Measurements from ENCODE around the gene CAMKK2. TPM values are rescaled to one million over a fixed set of nuclear protein-coding genes. Genes with fewer than 3 reads are reported as not detected.
A peak's percentile ranks its signal among the peaks of the same experiment; 100 is the strongest.

The CAMKK2 gene
- total and polyA plus RNA-seq, 2 of the 13 experiments (the other 11 are each of a cell fraction or from before 2014, with no cell fraction given), result 18.8 to 20.0 TPM

GRCh38 chr12:121297435-121297991, 1.0 kb upstream of the CAMKK2 start (continued):
- 0 out of 2 replicates have a peak, but pooled peaks have one; percentile 15 for TF ChIP-seq DMAP1 (CRISPR knock-in tag; IDR thresholded peaks at IDR 0.05)
- TF ChIP-seq ZNF501 (CRISPR knock-in tag; IDR thresholded peaks at IDR 0.05), result peak; percentile 85; the same call in 1 of the 2 replicates
- TF ChIP-seq SIN3A (IDR thresholded peaks at IDR 0.05; ENCODE audit: borderline replicate concordance, low read depth, low read length), result 0 out of 2 replicates have a peak, but pooled peaks have one; percentile 19

GRCh38 chr12:121295746-121296617, 527 bp downstream of the CAMKK2 start:
- in situ Hi-C loops (cut with HindIII; ENCODE audit: extremely low pct_ligation_motif_present, low pct_unique_long_range_greater_than_20kb), result no loop called here
- no peak for TF ChIP-seq ZNF326 (CRISPR knock-in tag; IDR thresholded peaks at IDR 0.05; ENCODE audit: borderline replicate concordance)
- TF ChIP-seq MZF1 (CRISPR knock-in tag; IDR thresholded peaks at IDR 0.05; ENCODE audit: borderline replicate concordance), result 0 out of 2 replicates have a peak, but pooled peaks have one; percentile 31
- peak; percentile 50; the same call in 1 of the 2 replicates for TF ChIP-seq ZNF619 (CRISPR knock-in tag; IDR thresholded peaks at IDR 0.05)
- TF ChIP-seq, protein P1, sequence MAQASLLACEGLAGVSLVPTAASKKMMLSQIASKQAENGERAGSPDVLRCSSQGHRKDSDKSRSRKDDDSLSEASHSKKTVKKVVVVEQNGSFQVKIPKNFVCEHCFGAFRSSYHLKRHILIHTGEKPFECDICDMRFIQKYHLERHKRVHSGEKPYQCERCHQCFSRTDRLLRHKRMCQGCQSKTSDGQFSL (CRISPR knock-in tag; IDR thresholded peaks at IDR 0.05), result peak; percentile 86
- 0 out of 2 replicates have a peak, but pooled peaks have one; percentile 17 for TF ChIP-seq SPEN (CRISPR knock-in tag; IDR thresholded peaks at IDR 0.05; ENCODE audit: low read depth)
- peak; percentile 44; the same call in 1 of the 2 replicates for TF ChIP-seq POGK (CRISPR knock-in tag; conservative IDR thresholded peaks at IDR 0.05)
- no peak for TF ChIP-seq ZMYM4 (CRISPR knock-in tag; IDR thresholded peaks at IDR 0.05)
- peak; percentile 62; the same call in 1 of the 3 replicates for TF ChIP-seq MXI1 (IDR thresholded peaks at IDR 0.05; ENCODE audit: borderline replicate concordance, low read depth, low read length)
- TF ChIP-seq, protein P2, sequence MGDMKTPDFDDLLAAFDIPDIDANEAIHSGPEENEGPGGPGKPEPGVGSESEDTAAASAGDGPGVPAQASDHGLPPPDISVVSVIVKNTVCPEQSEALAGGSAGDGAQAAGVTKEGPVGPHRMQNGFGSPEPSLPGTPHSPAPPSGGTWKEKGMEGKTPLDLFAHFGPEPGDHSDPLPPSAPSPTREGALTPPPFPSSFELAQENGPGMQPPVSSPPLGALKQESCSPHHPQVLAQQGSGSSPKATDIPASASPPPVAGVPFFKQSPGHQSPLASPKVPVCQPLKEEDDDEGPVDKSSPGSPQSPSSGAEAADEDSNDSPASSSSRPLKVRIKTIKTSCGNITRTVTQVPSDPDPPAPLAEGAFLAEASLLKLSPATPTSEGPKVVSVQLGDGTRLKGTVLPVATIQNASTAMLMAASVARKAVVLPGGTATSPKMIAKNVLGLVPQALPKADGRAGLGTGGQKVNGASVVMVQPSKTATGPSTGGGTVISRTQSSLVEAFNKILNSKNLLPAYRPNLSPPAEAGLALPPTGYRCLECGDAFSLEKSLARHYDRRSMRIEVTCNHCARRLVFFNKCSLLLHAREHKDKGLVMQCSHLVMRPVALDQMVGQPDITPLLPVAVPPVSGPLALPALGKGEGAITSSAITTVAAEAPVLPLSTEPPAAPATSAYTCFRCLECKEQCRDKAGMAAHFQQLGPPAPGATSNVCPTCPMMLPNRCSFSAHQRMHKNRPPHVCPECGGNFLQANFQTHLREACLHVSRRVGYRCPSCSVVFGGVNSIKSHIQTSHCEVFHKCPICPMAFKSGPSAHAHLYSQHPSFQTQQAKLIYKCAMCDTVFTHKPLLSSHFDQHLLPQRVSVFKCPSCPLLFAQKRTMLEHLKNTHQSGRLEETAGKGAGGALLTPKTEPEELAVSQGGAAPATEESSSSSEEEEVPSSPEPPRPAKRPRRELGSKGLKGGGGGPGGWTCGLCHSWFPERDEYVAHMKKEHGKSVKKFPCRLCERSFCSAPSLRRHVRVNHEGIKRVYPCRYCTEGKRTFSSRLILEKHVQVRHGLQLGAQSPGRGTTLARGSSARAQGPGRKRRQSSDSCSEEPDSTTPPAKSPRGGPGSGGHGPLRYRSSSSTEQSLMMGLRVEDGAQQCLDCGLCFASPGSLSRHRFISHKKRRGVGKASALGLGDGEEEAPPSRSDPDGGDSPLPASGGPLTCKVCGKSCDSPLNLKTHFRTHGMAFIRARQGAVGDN (CRISPR knock-in tag; IDR thresholded peaks at IDR 0.05), result peak; percentile 63; the same call in 1 of the 2 replicates
- no peak for TF ChIP-seq MBD4 (IDR thresholded peaks at IDR 0.05; ENCODE audit: borderline replicate concordance, low read length)
- 0 out of 2 replicates have a peak, but pooled peaks have one; percentile 4 for TF ChIP-seq ZNF547 (CRISPR knock-in tag; IDR thresholded peaks at IDR 0.05)

More at GRCh38 chr12:121295746-121296617, 527 bp downstream of the CAMKK2 start:
- no peak overlapping the region for H2AFZ ChIP-seq (ENCODE audit: low read length)
- peak overlapping the region; percentile 88 for H3K27ac ChIP-seq (ENCODE audit: extremely low read length, insufficient read depth, low read length)
- H3K36me3 ChIP-seq (replicated peaks in 1 of 2; ENCODE audit: control insufficient read depth in 1 of 2, insufficient read depth in 2 of 2, low read length in 2 of 2), result peaks cover 0 to 13% of the 10 kb centered on the region in 2 experiments; a peak in 1 of 5 replicates
- H3K79me2 ChIP-seq (ENCODE audit: insufficient read depth, low read length), result peaks cover 21% of the 10 kb centered on the region
- FAIRE-seq (no peak), DNase-seq (ENCODE audit: low spot score) (peak; percentile 27), ATAC-seq (peak; percentile 58)
- CTCF ChIA-PET (ENCODE audit: low intra/inter-chr PET ratio, low total read pairs), result no interaction called here
- H3K9me3 ChIP-seq (ENCODE audit: low read length), result no peaks in the 10 kb centered on the region
- peaks cover 6% of the 10 kb centered on the region; the same call in 1 of the 2 replicates for H4K20me1 ChIP-seq (ENCODE audit: insufficient read depth, low read length)
- peak overlapping the region; percentile 92 for H3K4me2 ChIP-seq (ENCODE audit: low read depth, low read length)
- intact Hi-C loops (cut with micrococcal nuclease; ENCODE audit: unreplicated experiment), result no loop called here
- WGBS (ENCODE audit: low lambda C conversion rate), result no CpG with 5 or more reads among the region's 55 CpGs
- POLR2A ChIA-PET, result interaction anchor here (0.7 to 1.2 kb wide), 4 partner anchors 11 to 390 kb away, joined by 3 to 6 read pairs (median 4); partner anchors contain the start of gene ANAPC5
- no peaks in the 10 kb centered on the region for H3K27me3 ChIP-seq (ENCODE audit: control insufficient read depth in 1 of 2, insufficient read depth in 2 of 2, low read length in 2 of 2)
- H3K9ac ChIP-seq (ENCODE audit: insufficient read depth, low read depth, low read length), result peak overlapping the region; percentile 90
- BruUV-seq (replicated peaks), result no TSS peak
- peaks cover 29% of the 10 kb centered on the region for H3K4me1 ChIP-seq (ENCODE audit: insufficient read depth, low read length)
- H3K4me3 ChIP-seq (replicated peaks in 1 of 3; ENCODE audit: insufficient read depth in 1 of 3, low read depth in 2 of 3, low read length in 3 of 3), result peak overlapping the region; percentile 64 to 95 (median 86)
